Mesothelial cell of epicardium (in vitro differentiated cells): ENCODE results near the gene EPG5. TPM values are rescaled to one million over a fixed set of nuclear protein-coding genes. Genes with fewer than 3 reads are reported as not detected.
A peak's percentile ranks its signal among the peaks of the same experiment; 100 is the strongest.
"Not testable (repeated sequence)": the region's sequence is repeated elsewhere in the genome, so short reads cannot be mapped to it uniquely, and the experiment has no call there.

Source experiments
- DNase-seq, 2 experiments: peaks; one replicate each; pipeline ENCODE4 v3.0.0; 2021; ENCODE audit warnings: low spot score in 2 of 2; ENCODE audit not compliant: unreplicated experiment in 2 of 2
- H3K27ac Mint-ChIP-seq: 2 replicates; pipeline ENCODE4 v1.8.0; 2021; ENCODE audit warnings: mixed read lengths
- H3K27me3 Mint-ChIP-seq: 2 replicates; pipeline ENCODE4 v1.8.0; 2021; ENCODE audit warnings: low read depth, mixed read lengths
- H3K36me3 Mint-ChIP-seq: 2 replicates; pipeline ENCODE4 v1.8.0; 2021; ENCODE audit warnings: mixed read lengths
- H3K4me1 Mint-ChIP-seq: 2 replicates; pipeline ENCODE4 v1.8.0; 2021; ENCODE audit warnings: mixed read lengths
- H3K4me3 Mint-ChIP-seq: 2 replicates; pipeline ENCODE4 v1.8.0; 2021; ENCODE audit warnings: mild to moderate bottlenecking, moderate library complexity, mixed read lengths
- H3K9me3 Mint-ChIP-seq: 2 replicates; pipeline ENCODE4 v1.8.0; 2021; ENCODE audit warnings: mixed read lengths
- CTCF ChIP-seq: fragments of 200-600 bp; sonication (generic); IDR thresholded peaks from one replicate; pipeline ENCODE4 v1.5.0; 2021; ENCODE audit warnings: antibody characterized with exemption; ENCODE audit not compliant: unreplicated experiment
- total RNA-seq: library from RNA; stranded (reverse); gene quantifications from 3 replicates; pipeline ENCODE4 v1.2.1, GENCODE V29; 2021

Gene EPG5
- total RNA-seq, 1 donor from 2014 or later = 39.3 TPM

DNA sequence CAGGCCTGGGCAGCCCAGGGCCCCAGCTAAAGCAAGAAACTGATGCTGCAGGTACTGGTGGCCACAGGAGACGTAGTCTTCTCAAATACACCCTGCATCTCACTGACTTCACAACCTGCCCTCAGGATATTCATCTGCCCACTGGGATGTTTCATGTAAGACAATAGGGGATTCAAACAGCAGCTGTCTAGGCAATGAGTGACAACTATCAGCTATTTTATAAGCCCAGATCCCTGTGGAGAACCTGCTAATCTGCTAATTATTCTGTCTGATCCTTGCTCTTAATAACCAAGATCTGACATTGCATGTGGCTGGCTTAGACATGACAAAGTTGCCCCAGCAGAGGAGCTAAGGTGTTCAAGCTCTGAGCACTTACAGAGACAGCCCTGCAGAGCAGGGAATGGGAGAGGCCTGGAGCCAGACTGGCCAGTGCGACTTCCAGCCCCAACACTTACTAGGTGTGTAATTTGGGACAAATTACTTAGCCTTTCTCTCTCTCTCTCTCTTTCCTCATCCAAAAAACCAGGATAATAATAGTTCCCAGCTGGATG lies 113.0 kb downstream of the EPG5 start:
- no peak overlapping the region for H3K27ac Mint-ChIP-seq
- DNase-seq = no peak
- H3K27me3 Mint-ChIP-seq = no peaks in the 10 kb centered on the region
- H3K9me3 Mint-ChIP-seq = no peaks in the 10 kb centered on the region
- peaks cover 55% of the 10 kb centered on the region for H3K36me3 Mint-ChIP-seq
- H3K4me3 Mint-ChIP-seq = no peak overlapping the region
- peaks cover 6% of the 10 kb centered on the region for H3K4me1 Mint-ChIP-seq
- TF ChIP-seq CTCF = no peak

- TF ChIP-seq CTCF = no peak
- Mint-ChIP-seq H3K4me3 (no peak overlapping the region), H3K4me1 (peaks cover 6% of the 10 kb centered on the region), H3K9me3 (no peaks in the 10 kb centered on the region), H3K27me3 (no peaks in the 10 kb centered on the region), H3K27ac (no peak overlapping the region), H3K36me3 (peaks cover 43% of the 10 kb centered on the region)
- no peak for DNase-seq
These were observed 114.5 kb downstream of the EPG5 start for GRCh38 chr18:45852631-45853030.

DNA sequence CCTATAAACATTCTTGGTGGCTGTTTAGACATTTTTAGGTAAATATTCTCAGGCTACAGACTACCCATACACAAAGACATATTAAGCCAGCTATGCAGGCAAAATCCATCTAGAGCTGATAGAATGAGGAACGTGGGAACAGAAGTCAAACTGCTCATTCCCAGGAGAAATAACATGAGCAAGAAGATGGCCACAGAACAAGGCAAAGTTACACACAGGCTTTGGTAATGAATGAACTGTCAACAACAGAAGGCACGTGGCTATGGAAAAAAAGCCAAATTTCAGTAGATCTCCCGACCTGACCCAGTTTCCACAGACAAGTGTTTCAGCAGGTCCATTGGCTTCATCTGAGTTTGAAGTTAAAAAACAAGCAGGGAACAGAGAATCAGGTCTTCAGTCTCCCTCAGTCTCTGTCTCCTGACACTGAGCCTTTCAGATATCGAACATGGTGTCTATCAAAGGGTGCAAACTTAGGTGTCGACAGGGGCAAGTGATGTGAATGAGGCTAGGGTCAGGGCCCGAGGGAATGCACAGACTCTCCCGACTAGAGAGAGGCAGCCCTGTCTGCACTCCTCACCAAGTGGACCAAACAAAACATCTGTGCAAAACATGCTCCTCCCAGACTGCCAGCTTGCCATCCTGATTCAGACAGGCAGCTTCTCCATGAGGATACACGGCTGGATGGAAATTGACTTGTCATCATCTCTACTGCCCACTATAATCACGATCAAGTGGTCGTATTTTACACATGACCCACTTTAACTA lies 115.8 kb downstream of the EPG5 start:
- H3K27me3 Mint-ChIP-seq = no peaks in the 10 kb centered on the region
- no peaks in the 10 kb centered on the region for H3K9me3 Mint-ChIP-seq
- H3K36me3 Mint-ChIP-seq = peaks cover 35% of the 10 kb centered on the region

GRCh38 chr18:45850021-45850420 lies 117.1 kb downstream of the EPG5 start:
- Mint-ChIP-seq H3K36me3 (peaks cover 22% of the 10 kb centered on the region), H3K4me1 (peaks cover 6% of the 10 kb centered on the region), H3K9me3 (no peaks in the 10 kb centered on the region), H3K4me3 (no peak overlapping the region), H3K27me3 (no peaks in the 10 kb centered on the region), H3K27ac (no peak overlapping the region)
- no peak for DNase-seq
- TF ChIP-seq CTCF = peak; percentile 21

More for the DNA sequence above, 115.8 kb downstream of the EPG5 start:
- TF ChIP-seq CTCF = no peak
- Mint-ChIP-seq H3K27ac (no peak overlapping the region), H3K4me3 (no peak overlapping the region), H3K4me1 (peaks cover 6% of the 10 kb centered on the region)
- DNase-seq = no peak

- H3K4me1 Mint-ChIP-seq = peaks cover 6% of the 10 kb centered on the region
- no peak overlapping the region for H3K27ac Mint-ChIP-seq
- TF ChIP-seq CTCF = no peak
- H3K4me3 Mint-ChIP-seq = no peak overlapping the region
- no peaks in the 10 kb centered on the region for H3K9me3 Mint-ChIP-seq
- H3K36me3 Mint-ChIP-seq = peaks cover 21% of the 10 kb centered on the region
- no peak for DNase-seq
- H3K27me3 Mint-ChIP-seq = no peaks in the 10 kb centered on the region
These were observed 117.6 kb downstream of the EPG5 start for GRCh38 chr18:45849529-45849928.

DNA sequence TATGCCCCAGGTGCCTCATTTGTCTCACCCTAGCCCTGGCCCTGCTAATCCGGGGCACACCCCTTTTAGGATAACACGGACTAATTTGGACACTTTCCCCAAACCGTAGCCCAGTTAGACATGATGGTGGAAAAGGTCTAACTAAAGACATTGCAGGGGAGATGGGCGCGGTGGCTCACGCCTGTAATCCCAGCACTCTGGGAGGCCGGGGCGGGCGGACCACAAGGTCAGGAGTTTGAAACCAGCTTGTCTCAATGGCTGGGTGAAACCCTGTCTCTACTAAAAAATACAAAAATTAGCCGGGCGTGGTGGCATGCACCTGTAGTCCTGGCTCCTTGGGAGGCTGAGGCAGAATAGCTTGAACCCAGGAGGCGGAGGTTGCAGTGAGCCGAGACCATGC lies 118.5 kb downstream of the EPG5 start:
- not testable (repeated sequence) for H3K27me3 Mint-ChIP-seq, H3K27ac Mint-ChIP-seq, H3K9me3 Mint-ChIP-seq, DNase-seq, H3K4me1 Mint-ChIP-seq, H3K4me3 Mint-ChIP-seq
- peaks cover 21% of the 10 kb centered on the region for H3K36me3 Mint-ChIP-seq
